Measurements from ENCODE around the gene CTSF. TPM values are rescaled to one million over a fixed set of nuclear protein-coding genes. Genes with fewer than 3 reads are reported as not detected.
A peak's percentile ranks its signal among the peaks of the same experiment; 100 is the strongest.

CTSF gene
- total RNA-seq, 1 experiment from 2014 or later, result 0.34 TPM

DNA sequence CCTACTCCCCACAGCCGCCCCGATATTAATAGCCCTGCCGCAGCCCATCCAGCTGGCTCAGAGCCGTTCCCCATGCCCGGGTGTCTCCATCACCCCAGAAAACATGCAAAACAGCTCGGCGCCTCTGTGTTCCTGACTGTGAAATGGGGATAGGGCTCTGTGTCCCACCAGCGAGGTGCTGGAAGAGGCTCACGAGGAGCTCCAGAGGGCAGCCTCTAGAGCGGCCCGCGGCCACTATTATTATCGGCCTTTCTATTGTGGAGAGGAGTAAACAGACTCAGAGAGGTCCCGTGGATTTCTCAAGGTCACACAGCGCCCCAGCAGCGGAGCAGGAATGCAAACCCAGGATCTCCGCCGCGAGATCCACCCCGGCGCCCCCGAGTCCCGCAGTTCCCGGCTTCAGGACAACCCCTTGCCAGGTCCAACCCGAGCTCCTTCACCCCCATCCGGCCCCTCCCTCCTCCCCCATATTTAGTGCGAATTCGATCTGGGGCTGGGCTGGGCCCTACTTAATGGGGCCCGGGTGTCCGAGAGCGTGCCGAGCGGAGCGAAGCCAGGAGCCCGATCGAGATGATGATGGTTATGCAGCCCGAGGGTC lies 21.9 kb downstream of the CTSF start, which contains the start of gene ACTN3 (continued):
- TF ChIP-seq ATF3 (IDR thresholded peaks at IDR 0.05), result no peak
- TF ChIP-seq YY1 (IDR thresholded peaks at IDR 0.05; ENCODE audit: extremely low read depth, insufficient replicate concordance, low read depth, low read length), result no peak
- TF ChIP-seq TCF7L2 (IDR thresholded peaks at IDR 0.05; ENCODE audit: borderline replicate concordance, extremely low read depth, insufficient read depth, insufficient read length), result no peak
- TF ChIP-seq, protein P1, sequence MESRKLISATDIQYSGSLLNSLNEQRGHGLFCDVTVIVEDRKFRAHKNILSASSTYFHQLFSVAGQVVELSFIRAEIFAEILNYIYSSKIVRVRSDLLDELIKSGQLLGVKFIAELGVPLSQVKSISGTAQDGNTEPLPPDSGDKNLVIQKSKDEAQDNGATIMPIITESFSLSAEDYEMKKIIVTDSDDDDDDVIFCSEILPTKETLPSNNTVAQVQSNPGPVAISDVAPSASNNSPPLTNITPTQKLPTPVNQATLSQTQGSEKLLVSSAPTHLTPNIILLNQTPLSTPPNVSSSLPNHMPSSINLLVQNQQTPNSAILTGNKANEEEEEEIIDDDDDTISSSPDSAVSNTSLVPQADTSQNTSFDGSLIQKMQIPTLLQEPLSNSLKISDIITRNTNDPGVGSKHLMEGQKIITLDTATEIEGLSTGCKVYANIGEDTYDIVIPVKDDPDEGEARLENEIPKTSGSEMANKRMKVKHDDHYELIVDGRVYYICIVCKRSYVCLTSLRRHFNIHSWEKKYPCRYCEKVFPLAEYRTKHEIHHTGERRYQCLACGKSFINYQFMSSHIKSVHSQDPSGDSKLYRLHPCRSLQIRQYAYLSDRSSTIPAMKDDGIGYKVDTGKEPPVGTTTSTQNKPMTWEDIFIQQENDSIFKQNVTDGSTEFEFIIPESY (IDR thresholded peaks at IDR 0.05; ENCODE audit: extremely low read depth, insufficient replicate concordance, low read length), result no peak

GRCh38 chr11:66545701-66546367 lies 22.6 kb downstream of the CTSF start, which contains the start of gene ZDHHC24:
Gene ZDHHC24 (minus strand): TSS chr11:66546048. CDS start chr11:66546003, 45 bp downstream.
- DNase-seq (ENCODE audit: low read depth, low spot score) (peak; percentile 90), ATAC-seq (peak; percentile 98)
- H3K9me3 ChIP-seq (ENCODE audit: control insufficient read depth in 1 of 2, insufficient read depth in 1 of 2, low read depth in 1 of 2, low read length in 2 of 2), result no peaks in the 10 kb centered on the region
- peak within 1 kb of the TSS; percentile 75 to 82 for H3K4me3 ChIP-seq (replicated peaks in 1 of 2; ENCODE audit: low read depth in 1 of 2, low read length in 2 of 2)
- RAD21 ChIA-PET (ENCODE audit: low non-redundant PET in 1 of 2, low total read pairs in 2 of 2, uncharacterized antibody in 2 of 2, unreplicated experiment in 2 of 2), result interaction anchor here in 1 of 2 experiments (1.4 kb wide), 1 partner anchor 132 kb away, joined by 11 read pairs; the partner anchor contains the start of gene RBM4B
- POLR2A ChIA-PET, result interaction anchor here (0.6 to 1.6 kb wide), 5 partner anchors 11 to 132 kb away, joined by 3 to 10 read pairs (median 4); partner anchors contain the start of genes RBM4 and RBM4B
- peak within 1 kb of the TSS; percentile 91 for H2AFZ ChIP-seq (ENCODE audit: low read depth, low read length, poor library complexity, severe bottlenecking)
- no peaks in the 10 kb centered on the region for H3K27me3 ChIP-seq (ENCODE audit: insufficient read depth, low read length)
- no peaks in the 10 kb centered on the region for H3K36me3 ChIP-seq (ENCODE audit: control insufficient read depth in 1 of 2, insufficient read depth in 2 of 2, low read length in 2 of 2)
- peaks cover 0 to 12% of the 10 kb centered on the region in 2 experiments; a peak in 2 of 4 replicates for H3K4me1 ChIP-seq (ENCODE audit: control insufficient read depth in 1 of 2, insufficient read depth in 2 of 2, low read length in 2 of 2)
- H3K9me2 ChIP-seq (ENCODE audit: insufficient read depth), result no peaks in the 10 kb centered on the region
- peak within 1 kb of the TSS; percentile 67 for H3K27ac ChIP-seq (ENCODE audit: low read depth, low read length)
- peak within 1 kb of the TSS; percentile 96 for H3K4me2 ChIP-seq (ENCODE audit: low read length)
- CTCF ChIA-PET, result interaction anchor here (0.7 to 1.1 kb wide), 2 partner anchors 79 to 133 kb away, joined by 3 to 4 read pairs; partner anchors contain the start of gene PELI3
- peak within 1 kb of the TSS; percentile 86 for H3K9ac ChIP-seq (ENCODE audit: low read length)
- no peaks in the 10 kb centered on the region for H3K79me2 ChIP-seq (ENCODE audit: insufficient read depth, low read length)
- no peaks in the 10 kb centered on the region for H4K20me1 ChIP-seq (ENCODE audit: insufficient read depth)
- intact Hi-C loops (cut with micrococcal nuclease), result no loop called here
- no TSS peak for BruUV-seq (replicated peaks)
- TF ChIP-seq MAX (IDR thresholded peaks at IDR 0.05), result peak; percentile 61
- peak; percentile 90 for TF ChIP-seq POLR2AphosphoS5 (IDR thresholded peaks at IDR 0.05; ENCODE audit: low read depth, low read length)
- peak; percentile 95 for TF ChIP-seq ZFX (IDR thresholded peaks at IDR 0.05)
- no peak for TF ChIP-seq CBX3 (IDR thresholded peaks at IDR 0.05; ENCODE audit: low read depth)
- no peak for TF ChIP-seq FOSL1 (IDR thresholded peaks at IDR 0.05; ENCODE audit: low read depth)
- TF ChIP-seq SP1 (IDR thresholded peaks at IDR 0.05; ENCODE audit: low read depth), result peak; percentile 86
- TF ChIP-seq YY1 (IDR thresholded peaks at IDR 0.05; ENCODE audit: extremely low read depth, insufficient replicate concordance, low read depth, low read length), result no peak
- TF ChIP-seq EGR1 (IDR thresholded peaks at IDR 0.05; ENCODE audit: low read depth), result peak; percentile 66
- peak; percentile 23 for TF ChIP-seq POLR2A (IDR thresholded peaks at IDR 0.05; ENCODE audit: borderline replicate concordance, extremely low read depth, insufficient read depth, insufficient read length)
- TF ChIP-seq JUND (IDR thresholded peaks at IDR 0.05), result no peak
- no peak for TF ChIP-seq CEBPB (IDR thresholded peaks at IDR 0.05; ENCODE audit: low read depth)
- no peak; the same call in 1 of the 2 replicates for TF ChIP-seq ELF1 (IDR thresholded peaks at IDR 0.05; ENCODE audit: borderline replicate concordance, low read depth)
- TF ChIP-seq TCF7L2 (IDR thresholded peaks at IDR 0.05; ENCODE audit: borderline replicate concordance, extremely low read depth, insufficient read depth, insufficient read length), result peak; percentile 13
- peak; percentile 66; the same call in 1 of the 2 replicates for TF ChIP-seq SIN3A (IDR thresholded peaks at IDR 0.05; ENCODE audit: low read depth)
- TF ChIP-seq REST (IDR thresholded peaks at IDR 0.05; ENCODE audit: low read depth), result no peak
- TF ChIP-seq RAD21 (IDR thresholded peaks at IDR 0.05; ENCODE audit: low read depth), result no peak

All from HCT116 (cell line).